Peyer's patch (tissue), 4 donors: ENCODE data around the gene OLAH. TPM values are rescaled to one million over a fixed set of nuclear protein-coding genes. Genes with fewer than 3 reads are reported as not detected.

Experiments used
- DNase-seq, 3 donors: peaks; one replicate each; pipeline ENCODE4 v3.0.0-alpha.2; 2017 to 2019
- H3K27ac ChIP-seq, 4 donors: fragments of 200-600 bp; sonication (generic); one replicate each; pipeline ENCODE4 v1.5.1; 2016 to 2019
- H3K27me3 ChIP-seq, 2 donors: fragments of 200-600 bp; sonication (generic); one replicate each; pipeline ENCODE4 v1.5.1; 2019
- H3K36me3 ChIP-seq, 3 donors: fragments of 200-600 bp; sonication (generic); one replicate each; pipeline ENCODE4 v1.5.1; 2016 to 2019
- H3K4me1 ChIP-seq, 4 donors: fragments of 200-600 bp; sonication (generic); one replicate each; pipeline ENCODE4 v1.5.1; 2016 to 2019
- H3K4me3 ChIP-seq, 4 donors: fragments of 200-600 bp; sonication (generic); 1 replicate in 3 of 4; 2 replicates in 1 of 4; pipeline ENCODE4 v1.5.1; 2016 to 2019; ENCODE audit warnings: mild to moderate bottlenecking in 1 of 4
- H3K9me3 ChIP-seq, 4 donors: fragments of 200-600 bp; sonication (generic); one replicate each; pipeline ENCODE4 v1.5.1; 2016 to 2019; ENCODE audit warnings: mild to moderate bottlenecking in 1 of 4
- CTCF ChIP-seq, 6 experiments: fragments of 450-650 bp in 4 of 6; fragments of 200-600 bp in 2 of 6; sonication (generic) in 1 of 6; IDR thresholded peaks; one replicate each; pipeline ENCODE4 v1.5.1; 2017 to 2019; ENCODE audit warnings: antibody characterized with exemption in 6 of 6, mild to moderate bottlenecking in 3 of 6, moderate library complexity in 1 of 6
- POLR2A ChIP-seq, 2 donors: fragments of 450-650 bp; IDR thresholded peaks; one replicate each; pipeline ENCODE4 v1.5.1; 2017; ENCODE audit warnings: antibody characterized with exemption in 2 of 2, mild to moderate bottlenecking in 2 of 2, moderate library complexity in 2 of 2
- total RNA-seq, 4 donors: library from RNA; depleted of rRNA; stranded (reverse); fragments of >200 nt; gene quantifications; one replicate each; pipeline ENCODE4 v1.1.0, GENCODE V29; 2016

OLAH gene
- total RNA-seq, 4 donors from 2014 or later, result not detected

GRCh38 chr10:15046626-15047025 is 2.9 kb downstream of the OLAH start:
- Histone ChIP-seq H3K27me3 (no peaks in the 10 kb centered on the region), H3K9me3 (no peaks in the 10 kb centered on the region), H3K36me3 (no peaks in the 10 kb centered on the region), H3K4me1 (no peaks in the 10 kb centered on the region), H3K27ac (no peak overlapping the region), H3K4me3 (no peak overlapping the region)
- no peak for DNase-seq
- TF ChIP-seq POLR2A (IDR thresholded peaks at IDR 0.05) (no peak), CTCF (IDR thresholded peaks at IDR 0.05) (no peak)

GRCh38 chr10:15049533-15049932 is 5.8 kb downstream of the OLAH start:
- Histone ChIP-seq H3K4me1 (no peaks in the 10 kb centered on the region), H3K4me3 (no peak overlapping the region), H3K9me3 (no peaks in the 10 kb centered on the region), H3K27ac (no peak overlapping the region), H3K27me3 (no peaks in the 10 kb centered on the region), H3K36me3 (no peaks in the 10 kb centered on the region)
- no peak for TF ChIP-seq POLR2A (IDR thresholded peaks at IDR 0.05)
- no peak for TF ChIP-seq CTCF (IDR thresholded peaks at IDR 0.05)
- no peak for DNase-seq

GRCh38 chr10:15052121-15052520 is 8.4 kb downstream of the OLAH start:
- DNase-seq, result no peak
- no peaks in the 10 kb centered on the region for H3K4me1 ChIP-seq
- no peaks in the 10 kb centered on the region for H3K9me3 ChIP-seq
- no peaks in the 10 kb centered on the region for H3K36me3 ChIP-seq
- no peak overlapping the region for H3K27ac ChIP-seq
- TF ChIP-seq CTCF (IDR thresholded peaks at IDR 0.05) (no peak), POLR2A (IDR thresholded peaks at IDR 0.05) (no peak)
- no peak overlapping the region for H3K4me3 ChIP-seq
- H3K27me3 ChIP-seq, result no peaks in the 10 kb centered on the region

- no peak overlapping the region for H3K27ac ChIP-seq
- H3K36me3 ChIP-seq, result no peaks in the 10 kb centered on the region
- no peaks in the 10 kb centered on the region for H3K9me3 ChIP-seq
- TF ChIP-seq POLR2A (IDR thresholded peaks at IDR 0.05), result no peak
- TF ChIP-seq CTCF (IDR thresholded peaks at IDR 0.05), result no peak
- DNase-seq, result no peak
- no peaks in the 10 kb centered on the region for H3K27me3 ChIP-seq
- H3K4me1 ChIP-seq, result no peaks in the 10 kb centered on the region
- no peak overlapping the region for H3K4me3 ChIP-seq
Observed at GRCh38 chr10:15053061-15053460, 9.3 kb downstream of the OLAH start.

- Histone ChIP-seq H3K9me3 (no peaks in the 10 kb centered on the region), H3K4me3 (no peak overlapping the region), H3K27ac (no peak overlapping the region), H3K36me3 (no peaks in the 10 kb centered on the region), H3K4me1 (no peaks in the 10 kb centered on the region), H3K27me3 (no peaks in the 10 kb centered on the region)
- DNase-seq, result no peak
- no peak for TF ChIP-seq POLR2A (IDR thresholded peaks at IDR 0.05)
- TF ChIP-seq CTCF (IDR thresholded peaks at IDR 0.05), result no peak
Observed at GRCh38 chr10:15058689-15059088, 14.9 kb downstream of the OLAH start.

GRCh38 chr10:15059914-15060313 is 16.2 kb downstream of the OLAH start:
- no peak overlapping the region for H3K27ac ChIP-seq
- no peaks in the 10 kb centered on the region for H3K4me1 ChIP-seq

More at GRCh38 chr10:15059914-15060313, 16.2 kb downstream of the OLAH start:
- no peaks in the 10 kb centered on the region for H3K27me3 ChIP-seq
- H3K9me3 ChIP-seq, result no peaks in the 10 kb centered on the region
- no peak for DNase-seq
- no peak overlapping the region for H3K4me3 ChIP-seq
- TF ChIP-seq CTCF (IDR thresholded peaks at IDR 0.05) (no peak), POLR2A (IDR thresholded peaks at IDR 0.05) (no peak)
- H3K36me3 ChIP-seq, result no peaks in the 10 kb centered on the region
